NCI-H128 (cell line): ENCODE data around the gene SPTBN1.

ENCODE experiments used
- DNase-seq: peaks from one replicate; lab custom pipeline; 2025; ENCODE audit not compliant: unreplicated experiment; lab: John Stamatoyannopoulos, UW

The SPTBN1 gene

DNA sequence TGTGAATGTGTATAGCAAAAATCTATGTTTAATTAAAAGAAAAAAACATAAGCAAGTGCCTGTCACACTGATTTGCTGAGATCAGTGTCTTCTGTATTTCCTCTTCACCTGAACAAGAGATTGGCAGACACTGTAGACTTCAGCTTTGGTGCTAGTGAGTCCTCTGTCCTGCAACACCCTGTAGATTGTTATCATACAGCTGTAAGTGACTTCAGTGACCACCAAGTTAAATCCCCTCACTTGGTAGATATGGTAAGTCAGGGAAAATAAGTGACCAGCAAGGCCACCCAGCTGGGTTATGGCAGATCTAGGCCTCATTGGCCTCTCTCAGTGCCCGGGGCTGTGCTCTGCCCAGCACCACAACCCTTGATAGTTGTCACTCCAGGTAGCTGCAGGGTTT is 147.7 kb downstream of the SPTBN1 start:
- no peak for DNase-seq

DNA sequence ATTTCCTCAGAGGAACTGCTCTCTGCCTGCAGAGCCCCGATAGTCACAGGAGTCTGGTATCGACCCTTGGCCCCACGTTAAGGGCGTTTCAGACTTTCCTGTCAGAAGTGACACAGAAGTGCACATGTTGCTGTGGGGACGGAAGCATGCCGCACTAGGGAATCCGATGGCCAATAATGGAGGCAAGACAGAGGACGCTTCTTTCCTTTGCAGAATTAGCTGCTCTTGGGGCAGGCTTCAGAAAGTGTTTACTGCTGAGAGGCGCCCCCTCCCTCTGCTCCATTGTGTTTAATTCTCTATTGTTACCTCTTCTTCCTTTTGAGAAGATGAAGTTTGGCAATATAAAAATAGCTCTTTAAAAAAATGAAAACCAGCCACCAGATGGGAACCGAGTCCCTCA is 148.7 kb downstream of the SPTBN1 start:
- DNase-seq, result no peak

DNA sequence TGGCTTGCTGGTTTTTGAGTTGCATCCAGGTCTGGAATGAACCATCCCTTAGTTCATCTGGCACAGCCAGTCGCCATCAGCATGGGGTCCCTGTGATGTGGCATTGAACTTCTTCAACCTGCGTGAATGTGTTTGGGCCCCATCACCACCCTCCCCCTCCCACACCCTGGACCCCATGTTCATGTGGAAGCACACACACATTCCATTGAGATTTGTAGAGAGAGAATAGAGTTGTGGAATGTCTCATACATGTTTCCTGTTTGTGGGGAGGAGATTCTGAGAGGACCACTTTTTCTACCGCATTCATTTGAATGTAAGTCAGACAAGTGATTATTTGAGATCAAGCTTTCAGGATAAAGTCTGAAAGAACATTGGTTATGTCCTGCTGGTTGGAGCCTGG is 149.7 kb downstream of the SPTBN1 start:
- no peak for DNase-seq

DNA sequence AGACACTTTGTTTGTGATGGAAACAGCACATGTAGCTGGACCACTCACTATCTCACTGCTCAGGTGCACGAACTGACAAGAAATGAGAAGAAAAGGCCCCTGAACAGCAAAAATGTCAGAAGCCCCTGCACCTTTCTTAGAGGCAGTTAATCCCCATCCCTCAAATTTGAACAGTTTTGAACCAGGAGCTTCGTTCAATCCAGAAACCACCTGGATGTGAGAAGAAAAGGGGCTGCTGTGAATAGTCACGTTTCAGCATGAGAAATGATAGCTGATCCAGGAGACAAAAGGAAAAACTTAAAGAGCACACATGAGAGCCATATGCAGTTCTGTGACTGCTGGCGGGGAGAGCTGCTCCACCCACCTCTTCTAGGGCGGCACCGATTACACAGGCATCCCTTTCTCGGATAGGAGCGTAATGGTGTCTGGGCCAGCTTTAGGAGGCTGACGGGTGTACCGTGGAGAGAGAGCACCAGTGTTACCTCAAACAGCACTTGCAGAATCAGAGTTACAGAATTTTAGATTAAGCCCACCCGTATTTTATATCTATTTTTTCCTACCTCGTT is 150.3 kb downstream of the SPTBN1 start:
- no peak for DNase-seq

DNA sequence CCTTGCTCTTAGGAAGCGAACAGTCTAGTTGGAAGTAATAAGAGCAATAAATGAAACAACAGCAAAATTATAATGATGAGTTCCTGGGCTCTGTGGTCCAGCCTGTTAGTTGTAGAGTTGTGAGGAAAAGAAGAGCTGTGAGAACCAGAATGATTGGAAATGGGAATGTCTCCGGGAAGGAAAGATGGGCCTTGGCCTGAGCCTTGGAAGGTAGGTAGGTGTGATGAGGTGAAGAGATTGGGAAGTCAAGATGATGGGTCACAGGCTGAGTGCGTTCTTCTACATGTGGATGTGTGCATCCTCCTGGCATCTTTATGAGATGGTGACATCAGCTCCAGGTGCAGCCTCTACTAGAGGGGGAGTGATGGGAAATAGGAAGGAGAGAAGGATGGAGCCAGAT is 152.1 kb downstream of the SPTBN1 start:
- no peak for DNase-seq

DNA sequence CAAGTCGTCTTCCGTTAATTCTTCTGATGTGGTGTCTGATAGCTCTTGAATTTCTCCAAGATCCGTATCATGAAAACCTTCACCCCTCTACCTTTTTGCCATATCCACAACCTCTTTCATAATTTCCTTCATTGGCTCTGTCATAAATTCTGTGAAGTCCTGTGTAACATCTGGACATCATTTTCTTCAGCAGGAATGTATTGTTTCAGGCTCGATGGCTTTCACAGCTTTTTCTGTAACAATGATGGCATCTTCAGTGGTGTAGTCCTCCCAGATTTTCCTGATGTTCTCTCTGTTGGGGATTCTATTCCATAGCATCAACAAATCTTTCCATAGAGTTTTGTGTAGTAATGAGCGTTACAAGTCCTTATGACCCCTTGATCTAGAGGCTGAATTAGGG is 153.1 kb downstream of the SPTBN1 start:
- no peak for DNase-seq

DNA sequence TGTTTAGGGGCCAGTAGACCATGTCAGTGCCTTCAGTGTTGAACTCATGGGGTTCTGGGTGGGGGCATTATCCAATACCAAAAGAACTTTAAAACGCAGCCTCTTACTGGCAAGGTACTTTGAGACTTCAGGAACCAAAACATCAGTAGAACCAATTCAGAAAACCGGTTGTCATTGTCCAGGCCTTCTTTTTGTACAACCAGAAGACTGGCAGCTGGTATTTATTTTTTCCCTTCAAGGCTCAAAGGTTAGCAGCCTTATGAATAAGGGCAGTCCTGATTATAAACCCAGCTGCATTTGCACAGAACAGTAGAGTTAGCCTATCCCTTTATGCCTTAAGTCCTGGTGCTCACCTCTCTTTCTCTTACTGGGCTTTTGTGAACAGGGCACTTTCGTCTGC is 153.5 kb downstream of the SPTBN1 start:
- DNase-seq, result no peak

DNA sequence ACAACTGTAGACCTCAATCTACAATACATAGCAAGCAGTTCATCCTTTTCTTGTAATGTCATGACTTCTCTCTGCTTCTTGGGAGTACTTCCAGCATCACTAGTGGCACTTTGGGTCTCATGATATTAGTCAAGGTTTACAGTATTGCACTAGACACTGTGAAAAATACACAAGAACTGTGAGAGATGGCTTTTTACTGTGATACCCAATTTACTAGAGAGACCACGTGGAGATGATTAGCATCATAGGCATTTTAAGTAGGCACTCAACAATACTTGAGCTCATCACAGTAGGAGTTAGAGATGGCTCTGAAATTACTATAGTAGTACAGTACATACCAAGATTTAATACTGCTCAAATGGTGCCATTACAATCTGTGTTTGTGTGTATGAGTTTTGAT is 154.6 kb downstream of the SPTBN1 start:
- DNase-seq, result no peak

DNA sequence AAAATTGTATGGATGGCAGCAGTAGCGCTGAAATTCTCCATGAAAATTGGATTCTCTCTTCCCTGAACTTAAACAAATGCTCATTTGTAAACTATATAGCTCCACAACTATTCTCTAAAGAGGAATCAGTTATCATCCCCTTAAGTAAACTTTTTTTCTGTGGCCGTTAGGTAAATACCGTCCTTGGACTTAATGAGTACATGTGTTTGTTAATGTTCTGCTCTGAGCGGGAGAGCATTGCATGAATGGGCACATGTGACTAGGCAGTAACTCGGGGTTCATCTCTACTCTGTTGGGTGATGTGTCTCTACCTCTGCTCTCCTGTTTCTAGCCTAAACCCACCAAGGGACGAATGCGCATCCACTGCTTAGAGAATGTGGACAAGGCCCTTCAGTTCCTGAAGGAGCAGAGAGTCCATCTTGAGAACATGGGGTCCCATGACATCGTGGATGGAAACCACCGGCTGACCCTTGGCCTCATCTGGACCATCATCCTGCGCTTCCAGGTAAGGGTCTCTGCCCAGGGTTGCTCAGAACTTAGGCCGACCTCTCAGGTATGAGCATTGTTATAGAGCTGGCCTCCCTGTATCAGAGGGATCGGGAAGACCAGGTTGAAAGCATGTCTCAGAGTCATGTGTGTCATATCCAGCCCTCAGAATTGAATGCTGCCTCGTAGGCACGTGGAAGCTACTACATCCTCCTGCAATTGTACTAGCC is 155.9 kb downstream of the SPTBN1 start:
- DNase-seq, result no peak

DNA sequence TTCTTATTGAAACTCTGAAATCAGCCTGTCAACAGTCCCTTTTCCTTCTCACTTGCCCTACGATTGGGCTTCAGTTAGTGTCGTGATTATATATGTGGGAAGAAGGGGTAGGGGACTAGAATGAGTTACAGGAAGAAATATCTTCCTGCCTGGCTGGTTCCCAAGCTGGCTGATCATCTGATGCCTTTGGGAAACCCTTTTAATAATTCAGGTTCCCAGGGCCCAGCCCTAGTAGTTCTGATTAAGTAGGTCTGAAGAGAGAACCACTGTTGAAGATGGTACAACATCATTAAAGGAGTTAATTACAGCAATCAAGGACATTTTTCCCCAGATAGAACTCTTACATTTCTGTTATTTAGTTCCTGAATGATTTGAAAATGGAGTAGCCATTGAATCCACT is 157.3 kb downstream of the SPTBN1 start:
- DNase-seq, result no peak

DNA sequence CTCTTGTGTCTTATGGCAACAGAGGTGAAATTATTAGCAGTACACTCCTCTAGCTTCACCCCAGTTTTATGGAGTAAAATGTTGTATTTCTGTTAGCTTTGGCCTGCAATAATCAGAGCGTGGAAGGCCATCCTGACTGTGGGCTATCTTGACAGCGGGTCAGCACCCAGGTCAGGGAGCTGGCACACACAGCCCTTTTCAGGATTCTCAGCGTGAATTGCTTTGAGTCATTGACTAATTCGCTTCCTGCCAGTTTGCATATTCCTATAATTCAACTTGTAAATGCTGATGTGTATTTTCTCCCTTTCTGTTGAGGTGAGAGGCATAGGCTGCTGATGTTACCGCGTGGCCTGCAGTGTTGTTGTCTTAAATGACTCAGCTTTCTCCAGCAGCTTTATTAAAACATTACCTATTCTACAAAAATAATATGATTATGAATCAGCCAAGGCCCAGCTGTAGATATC is 157.7 kb downstream of the SPTBN1 start:
- DNase-seq, result no peak

DNA sequence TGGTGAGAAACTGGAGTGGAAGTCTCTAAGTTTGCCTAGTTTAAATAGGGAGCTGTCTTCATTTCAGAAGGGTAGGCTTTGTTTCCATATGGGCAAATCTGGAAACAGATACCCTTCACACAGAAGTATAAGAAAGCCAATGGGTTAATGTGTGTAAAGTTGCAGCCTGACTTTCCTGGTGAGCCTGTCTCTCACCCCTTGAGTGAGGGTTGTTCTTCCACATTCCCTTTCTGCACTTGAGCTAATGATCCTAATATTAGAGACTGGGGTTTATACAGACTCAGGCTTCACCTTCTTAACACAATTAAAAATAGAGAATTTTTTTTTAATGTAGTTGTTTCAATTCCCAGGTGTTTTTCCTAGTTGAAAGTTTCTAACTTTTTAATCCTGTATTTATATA is 158.7 kb downstream of the SPTBN1 start:
- DNase-seq, result no peak

DNA sequence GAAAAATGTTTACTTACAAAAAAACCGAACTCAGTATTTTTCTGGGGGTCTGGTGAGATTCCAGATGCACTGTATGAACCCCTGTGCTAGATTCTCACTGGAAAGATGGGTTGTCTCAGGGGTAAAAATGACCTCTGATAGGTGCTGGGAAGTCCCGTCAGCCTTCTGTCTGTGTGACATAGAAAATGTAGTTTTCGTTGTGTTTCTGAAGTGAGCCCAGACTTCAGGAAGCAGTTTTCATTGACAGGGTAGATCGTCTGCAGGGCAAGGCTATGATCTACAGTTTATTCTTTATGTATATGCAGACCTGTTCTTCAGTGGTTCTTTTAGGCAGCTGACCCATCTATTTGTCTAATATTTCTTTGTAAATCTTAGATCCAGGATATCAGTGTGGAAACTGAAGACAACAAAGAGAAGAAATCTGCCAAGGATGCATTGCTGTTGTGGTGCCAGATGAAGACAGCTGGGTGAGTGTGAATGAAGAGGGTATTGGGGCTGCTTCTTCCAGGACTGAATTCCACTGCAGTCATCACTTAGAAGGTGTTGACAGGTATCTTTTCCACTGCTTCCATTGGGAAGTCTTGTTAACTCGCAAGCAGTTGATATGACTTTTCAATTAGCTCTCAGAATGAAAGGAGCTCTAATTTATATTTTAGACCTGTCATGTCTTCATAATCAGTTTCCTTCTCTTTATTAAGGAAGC is 159.9 kb downstream of the SPTBN1 start:
- no peak for DNase-seq

DNA sequence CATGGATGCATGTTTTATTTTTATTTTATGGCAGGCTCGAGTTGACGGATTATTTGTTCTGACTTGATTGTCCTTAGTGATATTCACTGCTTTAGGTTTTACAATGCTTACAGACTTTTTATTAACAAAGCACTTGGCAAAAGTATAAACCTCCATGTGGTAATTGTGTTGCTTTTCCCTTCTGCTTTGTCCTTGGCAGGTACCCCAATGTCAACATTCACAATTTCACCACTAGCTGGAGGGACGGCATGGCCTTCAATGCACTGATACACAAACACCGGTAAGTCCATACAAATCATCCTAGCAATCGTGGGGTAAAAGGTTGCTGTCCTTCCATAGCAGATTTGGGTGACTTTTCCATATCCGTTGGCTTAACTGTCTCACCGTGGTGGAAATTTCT is 161.3 kb downstream of the SPTBN1 start:
- no peak for DNase-seq

DNA sequence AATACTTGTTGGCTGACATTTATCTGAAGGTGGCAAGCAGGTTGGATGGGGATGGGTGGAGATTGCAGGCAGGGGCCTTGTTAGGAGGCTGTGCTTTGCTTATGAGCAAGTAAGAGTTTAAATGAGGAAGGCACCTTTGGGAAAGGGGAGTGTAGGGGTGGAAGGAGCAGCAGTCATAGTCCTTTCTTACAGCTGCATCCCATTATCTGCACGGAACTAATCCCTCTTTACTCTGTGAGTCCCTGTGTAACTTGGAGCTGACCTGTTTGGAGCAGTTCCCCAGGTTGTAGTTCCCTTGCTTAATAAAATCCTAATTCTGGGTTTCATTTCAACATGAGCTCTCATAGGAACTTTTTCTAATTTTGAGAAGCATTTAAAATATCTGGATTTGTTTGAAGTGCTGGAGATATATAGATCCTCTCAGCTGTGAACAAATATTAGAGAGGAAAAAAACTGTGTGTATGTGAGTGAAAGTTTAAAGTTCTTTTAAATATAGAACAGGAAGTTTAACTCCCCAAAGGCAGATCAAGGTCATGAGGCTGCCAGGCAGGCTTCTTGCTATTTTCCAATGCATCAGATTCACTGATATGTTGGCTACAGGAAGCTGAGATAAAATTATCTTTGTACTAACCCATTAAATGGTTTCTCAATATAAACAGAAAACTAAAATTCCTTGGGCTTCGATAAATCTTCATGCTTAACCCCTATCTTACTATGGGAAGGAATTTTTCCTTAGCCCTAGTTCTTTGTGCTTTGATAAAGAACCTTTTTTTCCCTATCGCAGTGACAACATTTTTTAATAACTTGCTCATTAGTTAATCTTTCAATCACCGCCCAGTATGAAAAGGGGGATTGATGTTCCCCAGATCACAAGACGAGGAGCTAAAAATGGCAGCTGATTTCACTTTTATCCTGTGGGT is 162.8 kb downstream of the SPTBN1 start:
- no peak for DNase-seq

DNA sequence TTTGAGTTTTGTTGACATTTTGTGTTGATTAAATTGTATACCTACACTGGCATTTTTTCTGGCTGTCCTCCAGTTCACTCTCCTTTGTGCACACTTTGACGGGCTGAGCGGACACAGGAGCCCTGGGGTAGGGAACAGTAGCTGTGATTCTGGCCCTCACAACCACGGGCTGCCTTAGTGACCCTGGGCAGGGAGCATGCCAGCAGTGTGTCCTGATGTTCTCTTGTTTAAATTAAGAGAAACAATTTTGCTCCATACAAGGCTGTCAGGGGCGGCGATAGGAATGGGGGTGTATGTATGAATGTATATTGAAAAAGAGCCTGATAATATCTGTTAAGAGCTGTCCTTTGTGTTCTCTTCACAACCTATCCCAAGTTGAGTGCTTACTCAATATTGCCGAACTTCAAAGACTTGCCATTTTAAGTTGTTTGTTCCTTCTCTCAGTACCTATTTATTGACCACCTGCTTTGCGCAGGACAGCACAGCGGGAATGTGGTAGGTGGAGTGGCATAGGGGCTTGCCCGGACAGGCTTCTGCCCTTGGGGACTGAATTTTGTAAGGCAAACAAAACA is 163.6 kb downstream of the SPTBN1 start:
- no peak for DNase-seq

DNA sequence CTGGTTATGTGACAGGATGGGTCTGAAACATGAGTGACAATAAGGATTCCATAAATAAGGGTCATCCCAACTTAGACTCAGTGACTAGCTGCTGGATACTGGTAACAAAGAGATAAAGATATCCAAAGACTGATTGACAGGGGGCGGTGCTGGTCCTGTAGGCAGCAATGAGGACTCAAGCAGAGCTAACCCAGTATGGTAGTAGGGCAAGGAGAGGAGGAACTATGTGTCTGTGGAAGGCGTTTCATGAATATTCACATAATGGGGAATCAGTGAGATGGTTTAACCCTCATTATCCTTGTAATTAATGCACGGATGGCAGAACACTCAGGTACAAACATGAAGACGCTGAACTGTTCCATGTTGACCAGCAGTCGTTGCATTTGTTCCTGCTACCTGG is 164.8 kb downstream of the SPTBN1 start:
- DNase-seq, result no peak

DNA sequence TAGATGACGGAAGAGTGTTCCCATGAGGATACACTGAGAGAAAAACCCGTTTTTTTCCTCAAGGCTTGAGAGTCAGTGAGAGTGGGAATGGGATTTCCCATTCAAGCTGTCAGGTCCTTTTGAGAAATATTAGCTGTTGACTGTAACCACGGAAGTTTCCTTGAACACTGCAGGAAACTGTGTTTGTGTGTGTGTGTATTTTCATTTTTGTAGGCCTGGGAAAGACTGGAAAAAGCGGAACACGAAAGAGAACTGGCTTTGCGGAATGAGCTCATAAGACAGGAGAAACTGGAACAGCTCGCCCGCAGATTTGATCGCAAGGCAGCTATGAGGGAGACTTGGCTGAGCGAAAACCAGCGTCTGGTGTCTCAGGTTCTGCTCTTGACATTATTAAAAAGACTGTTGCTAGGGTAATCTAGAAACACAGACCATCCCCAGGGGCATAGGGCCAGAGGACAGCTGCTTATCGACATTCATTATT is 168.5 kb downstream of the SPTBN1 start:
- no peak for DNase-seq

DNA sequence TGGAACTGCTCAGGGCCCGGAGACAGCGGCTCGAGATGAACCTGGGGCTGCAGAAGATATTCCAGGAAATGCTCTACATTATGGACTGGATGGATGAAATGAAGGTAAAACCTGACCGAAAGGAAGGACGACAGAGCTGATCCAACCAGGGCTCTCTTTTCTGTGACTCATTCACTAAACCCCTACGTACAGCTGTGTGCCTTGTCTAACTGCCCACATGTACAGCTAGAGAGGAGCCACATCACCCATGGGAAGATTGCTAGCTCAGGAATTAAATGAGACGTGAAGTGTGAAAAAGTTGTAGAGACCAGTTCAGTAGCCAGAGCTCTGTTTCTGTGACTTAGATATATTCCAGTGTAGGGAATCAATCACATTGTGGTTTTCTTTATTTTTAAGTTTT is 170.0 kb downstream of the SPTBN1 start:
- DNase-seq, result no peak

DNA sequence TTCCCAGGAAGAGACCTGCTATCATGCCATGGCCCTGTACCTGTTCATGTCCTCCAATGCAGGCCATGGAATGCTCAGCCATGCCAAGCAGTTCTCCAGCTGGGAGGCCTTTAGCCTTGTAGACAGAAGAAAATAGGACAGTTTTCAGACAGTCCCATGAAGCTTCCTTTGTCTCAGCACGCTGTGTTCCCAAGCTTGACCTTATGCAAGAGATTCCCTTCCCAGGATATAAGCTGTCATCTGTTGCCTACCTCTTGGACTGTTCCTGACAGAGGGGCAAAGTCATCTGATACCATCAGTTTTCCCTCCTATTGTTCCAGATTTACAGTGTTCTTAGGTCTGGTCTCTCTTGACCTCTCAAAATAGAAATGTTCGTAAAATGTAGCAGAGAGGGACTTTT is 170.8 kb downstream of the SPTBN1 start:
- no peak for DNase-seq

DNA sequence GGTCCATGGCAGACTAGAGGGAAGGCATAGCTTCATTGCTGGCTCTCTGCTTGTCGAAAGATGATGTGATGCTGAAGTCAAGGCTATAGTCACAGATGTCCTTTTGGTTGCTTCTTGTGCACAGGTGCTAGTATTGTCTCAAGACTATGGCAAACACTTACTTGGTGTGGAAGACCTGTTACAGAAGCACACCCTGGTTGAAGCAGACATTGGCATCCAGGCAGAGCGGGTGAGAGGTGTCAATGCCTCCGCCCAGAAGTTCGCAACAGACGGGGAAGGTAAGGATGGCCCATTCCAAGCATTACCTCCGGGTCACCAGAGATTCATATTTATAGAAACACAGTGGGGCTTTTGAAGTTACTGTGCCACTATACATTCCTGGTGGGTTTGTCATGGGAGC is 171.8 kb downstream of the SPTBN1 start:
- no peak for DNase-seq
